ENCODE results near the gene C4A. TPM values are rescaled to one million over a fixed set of nuclear protein-coding genes. Genes with fewer than 3 reads are reported as not detected.
"Not testable (repeated sequence)": the region's sequence is repeated elsewhere in the genome, so short reads cannot be mapped to it uniquely, and the experiment has no call there.

C4A gene
- polyA plus RNA-seq, 2 of the 4 experiments (the other 2 are of a cell fraction): 1.4 to 1.6 TPM

DNA sequence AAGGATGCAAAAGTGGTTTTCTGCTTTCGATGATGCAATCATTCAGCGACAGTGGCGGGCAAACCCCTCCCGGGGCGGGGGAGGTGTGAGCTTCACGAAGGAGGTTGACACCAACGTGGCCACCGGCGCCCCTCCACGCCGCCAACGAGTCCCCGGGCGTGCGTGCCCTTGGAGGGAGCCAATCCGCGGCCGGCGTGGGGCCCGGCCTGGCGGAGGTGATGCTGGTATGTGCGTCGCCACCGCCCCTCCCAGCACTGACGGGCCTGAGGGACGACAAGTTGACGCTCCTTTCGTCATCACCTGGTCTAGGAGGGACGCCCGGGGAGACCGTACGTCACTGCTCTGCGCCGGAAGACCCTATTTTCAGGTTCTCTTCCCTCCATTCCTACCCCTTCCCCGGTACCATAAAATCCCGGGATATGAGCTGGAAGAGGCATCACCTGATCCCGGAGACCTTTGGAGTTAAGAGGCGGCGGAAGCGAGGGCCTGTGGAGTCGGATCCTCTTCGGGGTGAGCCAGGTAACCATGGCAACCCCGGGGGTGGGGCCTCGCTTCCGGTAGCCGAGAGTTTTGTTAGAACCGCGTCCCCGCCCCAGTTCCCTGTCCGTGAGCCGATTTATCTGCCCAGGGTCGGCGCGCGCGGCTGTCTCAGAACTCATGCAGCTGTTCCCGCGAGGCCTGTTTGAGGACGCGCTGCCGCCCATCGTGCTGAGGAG is 9.7 kb upstream of the C4A start, which contains the start of gene DXO:
Gene DXO, minus strand, starts transcription at position 146 of the 716 bp plus-strand sequence. CDS start 463 bp downstream, outside the sequence.
- POLR2A ChIA-PET: interaction anchor here (0.5 to 1.8 kb wide), 4 partner anchors 14 to 156 kb away, joined by 3 to 13 read pairs (median 8); partner anchors contain the start of genes ATF6B, NELFE and SKIC2
- no peak for FAIRE-seq
- CTCF ChIA-PET: interaction anchor here (0.5 to 1.6 kb wide), 4 partner anchors 13 to 124 kb away, joined by 3 to 10 read pairs (median 4); partner anchors contain the start of gene SKIC2

DNA sequence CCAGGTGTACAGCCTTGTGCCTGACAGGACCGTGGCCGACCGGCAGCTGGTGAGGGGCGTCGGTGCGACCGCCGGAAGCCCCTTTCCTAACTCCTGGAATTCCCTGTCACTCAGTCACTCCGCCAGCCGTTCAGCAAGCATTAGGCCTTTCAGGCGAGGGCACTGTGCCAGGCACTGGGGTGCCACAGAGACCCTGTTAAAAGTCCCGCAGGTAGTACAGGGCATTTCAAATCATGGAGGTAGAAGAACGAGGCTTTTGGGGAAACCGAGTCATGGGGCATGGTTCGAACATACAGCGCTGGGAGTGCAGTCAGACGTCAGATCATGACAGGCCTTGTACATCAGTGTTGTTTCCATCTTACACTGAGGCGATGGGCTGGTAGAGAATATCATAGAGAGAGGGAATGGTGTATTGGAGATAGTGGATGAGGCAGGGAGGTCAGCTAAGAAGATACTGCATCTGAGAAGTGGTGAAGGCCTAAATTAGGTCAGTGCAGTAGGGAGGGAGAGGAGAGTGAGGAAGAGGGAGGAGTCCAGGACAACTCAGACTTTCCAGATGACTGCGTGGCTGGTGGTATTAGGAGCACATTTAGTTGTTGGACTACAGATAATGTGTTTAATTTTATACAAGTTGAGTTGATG is 9.0 kb upstream of the C4A start:
- 14% methylated on average over 9 of the region's 19 CpGs for WGBS (ENCODE audit: missing lambda C conversion rate)
- ChIA-PET POLR2A (interaction anchor here (0.5 to 1.8 kb wide), 2 partner anchors 14 to 155 kb away, joined by 3 to 13 read pairs; partner anchors contain the start of genes ATF6B, NELFE and SKIC2), CTCF (interaction anchor here (1.3 to 2.2 kb wide), 3 partner anchors 16 to 21 kb away, joined by 5 to 10 read pairs (median 6); no protein-coding TSS in a partner anchor)
- no peak for FAIRE-seq
- H3K9me3 ChIP-seq: no peaks in the 10 kb centered on the region
- TF ChIP-seq PHF8 (IDR thresholded peaks at IDR 0.05; ENCODE audit: borderline replicate concordance, low read depth): 0 out of 2 replicates have a peak, but pooled peaks have one; percentile 20
- TF ChIP-seq, protein P1, sequence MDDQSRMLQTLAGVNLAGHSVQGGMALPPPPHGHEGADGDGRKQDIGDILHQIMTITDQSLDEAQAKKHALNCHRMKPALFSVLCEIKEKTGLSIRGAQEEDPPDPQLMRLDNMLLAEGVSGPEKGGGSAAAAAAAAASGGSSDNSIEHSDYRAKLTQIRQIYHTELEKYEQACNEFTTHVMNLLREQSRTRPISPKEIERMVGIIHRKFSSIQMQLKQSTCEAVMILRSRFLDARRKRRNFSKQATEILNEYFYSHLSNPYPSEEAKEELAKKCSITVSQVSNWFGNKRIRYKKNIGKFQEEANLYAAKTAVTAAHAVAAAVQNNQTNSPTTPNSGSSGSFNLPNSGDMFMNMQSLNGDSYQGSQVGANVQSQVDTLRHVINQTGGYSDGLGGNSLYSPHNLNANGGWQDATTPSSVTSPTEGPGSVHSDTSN (IDR thresholded peaks at IDR 0.05): no peak
- no peak; a peak in 1 of 6 replicates for ATAC-seq
- peak overlapping the region; percentile 87 for H3K4me2 ChIP-seq
- DNase-seq (ENCODE audit: low read depth in 1 of 2, low spot score in 1 of 2): no peak
- H3K4me3 ChIP-seq: peak overlapping the region; percentile 72
- H3K27ac ChIP-seq: peak overlapping the region; percentile 89 to 93
- peaks cover 17% of the 10 kb centered on the region; the same call in 1 of the 3 replicates for H3K4me1 ChIP-seq

More for the DNA sequence above, 9.7 kb upstream of the C4A start, which contains the start of gene DXO:
- ATAC-seq: peak; percentile 91 to 94
- Histone ChIP-seq H3K9me3 (no peaks in the 10 kb centered on the region), H3K27ac (peak within 1 kb of the TSS; percentile 89 to 93), H3K4me3 (peak within 1 kb of the TSS; percentile 72), H3K4me1 (peaks cover 17% of the 10 kb centered on the region; the same call in 1 of the 3 replicates), H3K4me2 (peak within 1 kb of the TSS; percentile 96)
- no peak for TF ChIP-seq NR3C1 (IDR thresholded peaks at IDR 0.05)
- TF ChIP-seq MYC (IDR thresholded peaks at IDR 0.05; ENCODE audit: borderline replicate concordance, low read length): peak; percentile 53; the same call in 1 of the 2 replicates
- no peak for TF ChIP-seq JUNB (IDR thresholded peaks at IDR 0.05)
- TF ChIP-seq, protein P2, sequence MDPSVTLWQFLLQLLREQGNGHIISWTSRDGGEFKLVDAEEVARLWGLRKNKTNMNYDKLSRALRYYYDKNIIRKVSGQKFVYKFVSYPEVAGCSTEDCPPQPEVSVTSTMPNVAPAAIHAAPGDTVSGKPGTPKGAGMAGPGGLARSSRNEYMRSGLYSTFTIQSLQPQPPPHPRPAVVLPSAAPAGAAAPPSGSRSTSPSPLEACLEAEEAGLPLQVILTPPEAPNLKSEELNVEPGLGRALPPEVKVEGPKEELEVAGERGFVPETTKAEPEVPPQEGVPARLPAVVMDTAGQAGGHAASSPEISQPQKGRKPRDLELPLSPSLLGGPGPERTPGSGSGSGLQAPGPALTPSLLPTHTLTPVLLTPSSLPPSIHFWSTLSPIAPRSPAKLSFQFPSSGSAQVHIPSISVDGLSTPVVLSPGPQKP (IDR thresholded peaks at IDR 0.05; ENCODE audit: low read depth, low read length): 0 out of 2 replicates have a peak, but pooled peaks have one; percentile 15
- TF ChIP-seq EHMT2 (IDR thresholded peaks at IDR 0.05; ENCODE audit: low read depth): no peak
- 0 out of 2 replicates have a peak, but pooled peaks have one; percentile 7 for TF ChIP-seq MAZ (IDR thresholded peaks at IDR 0.05; ENCODE audit: borderline replicate concordance, low read depth, low read length)
- no peak for TF ChIP-seq CBX2 (IDR thresholded peaks at IDR 0.05; ENCODE audit: borderline replicate concordance, low read depth)
- TF ChIP-seq GATA3 (IDR thresholded peaks at IDR 0.05; ENCODE audit: borderline replicate concordance): peak; percentile 7; the same call in 1 of the 2 replicates
- peak; percentile 31 to 82; a peak in 2 of 4 replicates for TF ChIP-seq CEBPB (IDR thresholded peaks at IDR 0.05)
- peak in 1 of 2 experiments; percentile 70; a peak in 1 of 5 replicates for TF ChIP-seq JUN (IDR thresholded peaks at IDR 0.05)
- TF ChIP-seq, protein P3, sequence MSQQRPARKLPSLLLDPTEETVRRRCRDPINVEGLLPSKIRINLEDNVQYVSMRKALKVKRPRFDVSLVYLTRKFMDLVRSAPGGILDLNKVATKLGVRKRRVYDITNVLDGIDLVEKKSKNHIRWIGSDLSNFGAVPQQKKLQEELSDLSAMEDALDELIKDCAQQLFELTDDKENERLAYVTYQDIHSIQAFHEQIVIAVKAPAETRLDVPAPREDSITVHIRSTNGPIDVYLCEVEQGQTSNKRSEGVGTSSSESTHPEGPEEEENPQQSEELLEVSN (IDR thresholded peaks at IDR 0.05; ENCODE audit: borderline replicate concordance, low read depth): peak; percentile 81
- TF ChIP-seq CHD4 (IDR thresholded peaks at IDR 0.05; ENCODE audit: borderline replicate concordance): no peak
- TF ChIP-seq SMC3 (IDR thresholded peaks at IDR 0.05): no peak
- TF ChIP-seq HOXB5 (CRISPR knock-in tag; IDR thresholded peaks at IDR 0.05): no peak
- TF ChIP-seq RCOR1 (IDR thresholded peaks at IDR 0.05; ENCODE audit: low read depth, low read length): no peak
- TF ChIP-seq KDM1A (IDR thresholded peaks at IDR 0.05; ENCODE audit: low read depth): no peak
- 0 out of 2 replicates have a peak, but pooled peaks have one; percentile 12 for TF ChIP-seq PHF8 (IDR thresholded peaks at IDR 0.05; ENCODE audit: borderline replicate concordance, low read depth)
- no peak for TF ChIP-seq ESRRA (IDR thresholded peaks at IDR 0.05; ENCODE audit: borderline replicate concordance, low read length)
- TF ChIP-seq, protein P4, sequence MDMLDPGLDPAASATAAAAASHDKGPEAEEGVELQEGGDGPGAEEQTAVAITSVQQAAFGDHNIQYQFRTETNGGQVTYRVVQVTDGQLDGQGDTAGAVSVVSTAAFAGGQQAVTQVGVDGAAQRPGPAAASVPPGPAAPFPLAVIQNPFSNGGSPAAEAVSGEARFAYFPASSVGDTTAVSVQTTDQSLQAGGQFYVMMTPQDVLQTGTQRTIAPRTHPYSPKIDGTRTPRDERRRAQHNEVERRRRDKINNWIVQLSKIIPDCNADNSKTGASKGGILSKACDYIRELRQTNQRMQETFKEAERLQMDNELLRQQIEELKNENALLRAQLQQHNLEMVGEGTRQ (IDR thresholded peaks at IDR 0.05): 0 out of 2 replicates have a peak, but pooled peaks have one; percentile 15
- peak; percentile 44; the same call in 1 of the 2 replicates for TF ChIP-seq RFX5 (IDR thresholded peaks at IDR 0.05)
- TF ChIP-seq, protein P5, sequence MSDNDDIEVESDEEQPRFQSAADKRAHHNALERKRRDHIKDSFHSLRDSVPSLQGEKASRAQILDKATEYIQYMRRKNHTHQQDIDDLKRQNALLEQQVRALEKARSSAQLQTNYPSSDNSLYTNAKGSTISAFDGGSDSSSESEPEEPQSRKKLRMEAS (IDR thresholded peaks at IDR 0.05): peak; percentile 93
- TF ChIP-seq FOSL2 (IDR thresholded peaks at IDR 0.05): no peak
- TF ChIP-seq FOSL2 (CRISPR knock-in tag; IDR thresholded peaks at IDR 0.05): peak; percentile 83
- TF ChIP-seq RNF2 (IDR thresholded peaks at IDR 0.05; ENCODE audit: borderline replicate concordance, low read depth): no peak
- DNase-seq (ENCODE audit: low read depth in 1 of 2, low spot score in 1 of 2): peak; percentile 95 to 98
- 2% methylated on average over 13 of the region's 62 CpGs for WGBS (ENCODE audit: missing lambda C conversion rate)

DNA sequence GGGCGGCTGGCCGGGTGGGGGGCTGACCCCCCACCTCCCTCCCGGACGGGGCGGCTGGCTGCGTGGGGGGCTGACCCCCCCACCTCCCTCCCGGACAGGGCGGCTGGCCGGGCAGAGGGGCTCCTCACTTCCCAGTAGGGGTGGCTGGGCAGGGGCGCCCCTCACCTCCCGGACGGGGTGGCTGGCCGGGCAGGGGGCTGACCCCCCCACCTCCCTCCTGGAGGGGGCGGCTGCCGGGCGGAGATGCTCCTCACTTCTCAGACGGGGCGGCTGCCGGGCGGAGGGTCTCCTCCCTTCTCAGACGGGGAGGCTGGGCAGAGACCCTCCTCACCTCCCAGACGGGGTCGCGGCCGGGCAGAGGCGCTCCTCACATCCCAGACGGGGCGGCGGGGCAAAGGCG is 5.8 kb upstream of the C4A start:
- FAIRE-seq; H3K4me3 ChIP-seq; H3K9me3 ChIP-seq; POLR2A ChIA-PET; DNase-seq (ENCODE audit: low read depth in 1 of 2, low spot score in 1 of 2); H3K27ac ChIP-seq; H3K4me2 ChIP-seq; ATAC-seq; H3K4me1 ChIP-seq: not testable (repeated sequence)
- CTCF ChIA-PET: interaction anchor here (0.7 kb wide), 1 partner anchor 315 kb away, joined by 3 read pairs; the partner anchor contains the start of gene C6orf47
- no CpG with 5 or more reads among the region's 30 CpGs for WGBS (ENCODE audit: missing lambda C conversion rate)
